ENCODE data around the gene FAM229A.
A peak's percentile ranks its signal among the peaks of the same experiment; 100 is the strongest.

Gene FAM229A

DNA sequence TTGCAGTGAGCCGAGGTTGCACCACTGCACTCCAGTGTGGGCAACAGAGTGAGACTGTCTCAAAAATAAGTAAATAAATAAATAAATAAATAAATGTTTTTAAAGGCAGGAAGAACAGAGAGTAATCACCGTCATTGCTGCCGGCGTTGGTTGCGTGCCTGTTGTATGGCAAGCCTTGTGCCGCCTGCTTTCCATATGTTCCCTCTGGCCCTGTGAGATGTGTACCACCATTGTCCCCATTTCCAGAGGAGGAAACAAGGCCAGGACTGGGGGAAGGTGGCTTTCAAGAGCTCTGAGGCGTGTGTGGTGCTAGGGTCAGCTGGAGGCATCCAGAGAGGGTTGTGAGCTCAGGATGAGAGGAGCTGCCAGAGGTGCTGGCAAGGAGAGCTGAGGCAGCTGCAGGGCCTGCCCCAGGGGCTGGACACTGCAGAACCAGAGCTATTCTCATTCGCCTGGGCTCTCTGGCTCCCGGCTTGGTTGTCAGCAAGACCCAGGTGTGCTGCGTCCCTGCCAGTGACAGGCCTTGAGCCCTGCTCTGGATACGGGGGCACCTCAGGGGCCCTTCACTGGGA is 21.0 kb downstream of the FAM229A start:
- DNase-seq (ENCODE audit: low read depth), result no peak
- no peak overlapping the region for H3K4me3 ChIP-seq (ENCODE audit: low read depth, low read length)
- TF ChIP-seq, protein P1, sequence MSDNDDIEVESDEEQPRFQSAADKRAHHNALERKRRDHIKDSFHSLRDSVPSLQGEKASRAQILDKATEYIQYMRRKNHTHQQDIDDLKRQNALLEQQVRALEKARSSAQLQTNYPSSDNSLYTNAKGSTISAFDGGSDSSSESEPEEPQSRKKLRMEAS (IDR thresholded peaks at IDR 0.05; ENCODE audit: low read depth, low read length), result no peak
- no peak for TF ChIP-seq POLR2A (IDR thresholded peaks at IDR 0.05; ENCODE audit: extremely low read depth, insufficient read length)
- TF ChIP-seq, protein P2, sequence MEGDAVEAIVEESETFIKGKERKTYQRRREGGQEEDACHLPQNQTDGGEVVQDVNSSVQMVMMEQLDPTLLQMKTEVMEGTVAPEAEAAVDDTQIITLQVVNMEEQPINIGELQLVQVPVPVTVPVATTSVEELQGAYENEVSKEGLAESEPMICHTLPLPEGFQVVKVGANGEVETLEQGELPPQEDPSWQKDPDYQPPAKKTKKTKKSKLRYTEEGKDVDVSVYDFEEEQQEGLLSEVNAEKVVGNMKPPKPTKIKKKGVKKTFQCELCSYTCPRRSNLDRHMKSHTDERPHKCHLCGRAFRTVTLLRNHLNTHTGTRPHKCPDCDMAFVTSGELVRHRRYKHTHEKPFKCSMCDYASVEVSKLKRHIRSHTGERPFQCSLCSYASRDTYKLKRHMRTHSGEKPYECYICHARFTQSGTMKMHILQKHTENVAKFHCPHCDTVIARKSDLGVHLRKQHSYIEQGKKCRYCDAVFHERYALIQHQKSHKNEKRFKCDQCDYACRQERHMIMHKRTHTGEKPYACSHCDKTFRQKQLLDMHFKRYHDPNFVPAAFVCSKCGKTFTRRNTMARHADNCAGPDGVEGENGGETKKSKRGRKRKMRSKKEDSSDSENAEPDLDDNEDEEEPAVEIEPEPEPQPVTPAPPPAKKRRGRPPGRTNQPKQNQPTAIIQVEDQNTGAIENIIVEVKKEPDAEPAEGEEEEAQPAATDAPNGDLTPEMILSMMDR (IDR thresholded peaks at IDR 0.05; ENCODE audit: low read depth, low read length), result no peak
- TF ChIP-seq MYC (IDR thresholded peaks at IDR 0.05; ENCODE audit: low read depth, low read length), result no peak

DNA sequence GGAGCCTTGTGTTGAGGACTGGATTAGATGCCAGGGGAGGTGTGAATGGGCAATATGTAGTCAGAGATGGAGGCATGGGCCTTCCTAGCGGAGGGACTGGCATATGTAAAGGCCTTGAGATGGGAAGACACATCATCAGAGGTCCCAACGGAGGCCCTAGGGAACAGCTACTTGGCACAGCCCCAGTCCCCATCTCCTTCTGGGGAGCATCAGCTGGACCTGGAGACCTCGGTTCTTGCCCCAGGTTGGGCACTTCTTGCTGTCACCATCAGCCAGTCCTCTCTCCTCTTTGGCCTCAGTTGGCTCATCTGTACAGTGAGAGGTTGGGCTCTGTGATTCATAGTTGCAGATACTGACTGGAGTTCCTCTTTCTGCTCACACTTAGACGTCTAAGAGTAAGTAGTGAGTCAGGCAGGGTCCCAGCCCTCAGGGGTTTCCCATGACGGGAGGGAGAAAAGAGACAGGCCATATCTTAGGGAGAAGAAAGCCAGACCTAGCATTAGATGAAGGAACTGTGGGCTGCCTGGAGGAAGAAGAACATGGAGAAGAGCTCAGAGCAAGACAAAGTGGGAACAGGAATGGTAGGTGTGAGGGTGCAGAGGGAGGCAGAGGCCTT is 22.8 kb downstream of the FAM229A start:
- H3K4me3 ChIP-seq (ENCODE audit: low read depth, low read length), result no peak overlapping the region
- TF ChIP-seq POLR2A (IDR thresholded peaks at IDR 0.05; ENCODE audit: extremely low read depth, insufficient read length) (no peak), MYC (IDR thresholded peaks at IDR 0.05; ENCODE audit: low read depth, low read length) (no peak)
- TF ChIP-seq, protein P1 (IDR thresholded peaks at IDR 0.05; ENCODE audit: low read depth, low read length), result no peak
- DNase-seq (ENCODE audit: low read depth), result peak; percentile 87

DNA sequence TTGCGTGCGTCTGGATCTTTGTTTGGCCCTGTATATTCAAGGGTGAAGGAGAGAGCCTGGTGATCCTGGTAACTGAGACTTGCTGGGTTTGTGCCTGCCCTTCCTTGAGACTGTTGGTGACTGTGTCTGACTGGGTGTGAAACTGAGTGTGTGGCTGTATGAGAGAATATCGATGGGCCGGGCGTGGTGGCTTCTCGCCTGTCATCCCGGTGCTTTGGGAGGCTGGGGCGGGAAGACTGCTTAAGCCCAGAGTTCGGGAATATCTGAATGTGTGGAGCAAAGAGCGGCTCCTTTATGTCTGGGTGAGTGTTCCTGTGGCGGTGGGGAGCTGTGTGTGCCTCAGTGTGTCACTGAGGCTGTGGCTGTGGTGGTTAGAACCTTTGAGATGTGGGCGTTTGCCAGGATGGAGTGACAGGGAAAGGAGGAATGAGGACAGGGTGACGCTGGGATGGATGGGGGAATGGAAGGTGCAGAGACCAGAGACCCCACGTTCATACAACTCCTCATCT is 23.6 kb downstream of the FAM229A start:
- no peak overlapping the region for H3K4me3 ChIP-seq (ENCODE audit: low read depth, low read length)
- no peak for DNase-seq (ENCODE audit: low read depth)
- TF ChIP-seq, protein P1 (IDR thresholded peaks at IDR 0.05; ENCODE audit: low read depth, low read length), result no peak
- TF ChIP-seq, protein P2 (IDR thresholded peaks at IDR 0.05; ENCODE audit: low read depth, low read length), result no peak

DNA sequence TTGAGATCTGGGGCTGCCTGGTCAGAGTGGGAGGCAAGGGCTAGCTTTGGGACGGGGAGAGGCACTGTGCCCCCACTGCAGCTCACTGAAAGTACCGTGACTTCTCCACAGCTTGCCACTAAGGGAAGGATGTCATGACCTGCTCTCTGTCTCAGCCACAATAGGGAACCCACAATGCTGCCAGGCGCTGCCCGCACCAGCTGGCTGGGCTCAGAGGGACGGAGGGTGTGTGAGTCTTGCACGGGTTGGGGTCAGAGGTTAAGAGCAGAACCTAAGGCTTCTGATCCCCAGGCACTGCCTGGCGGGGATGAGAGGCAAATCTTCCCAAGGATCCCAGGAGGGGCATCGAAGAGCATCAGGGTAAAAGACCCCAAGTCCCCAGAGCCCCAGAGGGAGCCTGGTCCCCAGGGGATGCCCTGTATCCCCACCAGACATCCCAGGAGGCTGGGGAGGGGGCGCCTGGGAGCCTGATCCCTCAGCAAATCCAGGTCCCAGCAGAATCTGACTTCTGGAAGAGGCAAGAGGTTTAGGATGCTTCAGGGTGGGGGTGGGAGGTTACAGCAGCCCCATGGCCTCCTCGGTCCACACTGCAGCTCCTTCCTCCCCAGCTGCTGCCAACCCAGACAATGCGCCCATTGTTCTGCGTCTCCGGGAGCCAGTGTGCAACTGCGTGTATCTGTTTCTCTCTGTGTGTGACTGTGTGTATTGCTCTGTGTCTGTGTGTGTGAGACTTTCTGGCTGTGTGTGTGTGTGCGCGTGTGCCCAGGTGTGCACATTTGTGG is 24.2 kb downstream of the FAM229A start:
- DNase-seq (ENCODE audit: low read depth), result peak; percentile 77
- no peak overlapping the region for H3K4me3 ChIP-seq (ENCODE audit: low read depth, low read length)

DNA sequence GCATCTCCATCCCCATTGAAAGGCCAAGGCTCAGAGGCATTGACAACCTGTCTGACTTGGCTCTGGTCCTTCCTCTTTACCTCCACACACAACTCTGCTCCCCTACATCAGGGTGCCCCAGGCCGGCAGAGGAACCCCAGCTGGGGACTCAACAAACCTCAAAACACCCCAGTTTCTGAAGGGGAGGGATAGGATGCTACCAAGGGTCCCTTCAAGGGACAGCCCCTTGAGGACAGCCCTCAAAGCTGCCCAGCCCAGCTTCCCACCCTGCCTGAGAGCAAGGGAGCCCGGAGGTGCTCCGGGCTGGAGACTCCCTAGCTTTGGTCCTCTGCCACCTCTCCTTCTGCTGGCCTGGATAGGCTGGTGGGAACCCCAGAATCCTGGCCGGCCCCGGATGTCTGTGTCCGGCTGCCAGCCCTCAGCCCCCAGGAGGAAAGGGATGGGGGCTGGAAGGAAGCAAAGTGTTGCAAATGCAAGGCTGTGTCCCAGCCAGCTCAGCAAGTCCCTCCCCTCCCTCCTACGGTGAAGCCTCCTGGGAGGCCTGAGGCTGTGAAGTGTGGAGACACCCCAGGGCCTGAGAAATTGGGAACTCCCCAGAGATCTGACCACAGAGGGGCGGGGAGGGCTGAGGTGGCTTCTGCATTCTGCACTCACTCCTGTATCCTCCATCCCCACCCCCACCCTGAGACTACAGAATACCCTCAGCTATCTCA is 25.2 kb downstream of the FAM229A start:
- peak; percentile 97 for DNase-seq (ENCODE audit: low read depth)
- H3K4me3 ChIP-seq (ENCODE audit: low read depth, low read length), result no peak overlapping the region
- TF ChIP-seq, protein P2 (IDR thresholded peaks at IDR 0.05; ENCODE audit: low read depth, low read length), result no peak
- no peak for TF ChIP-seq POLR2A (IDR thresholded peaks at IDR 0.05; ENCODE audit: extremely low read depth, insufficient read length)
- no peak for TF ChIP-seq MYC (IDR thresholded peaks at IDR 0.05; ENCODE audit: low read depth, low read length)
- TF ChIP-seq, protein P1 (IDR thresholded peaks at IDR 0.05; ENCODE audit: low read depth, low read length), result no peak

More for the DNA sequence above, 24.2 kb downstream of the FAM229A start:
- TF ChIP-seq, protein P1 (IDR thresholded peaks at IDR 0.05; ENCODE audit: low read depth, low read length), result no peak
- TF ChIP-seq, protein P2 (IDR thresholded peaks at IDR 0.05; ENCODE audit: low read depth, low read length), result no peak
- TF ChIP-seq POLR2A (IDR thresholded peaks at IDR 0.05; ENCODE audit: extremely low read depth, insufficient read length) (no peak), MYC (IDR thresholded peaks at IDR 0.05; ENCODE audit: low read depth, low read length) (no peak)

Measured in NB4 (cell line).